Measurements from ENCODE around the gene SMURF2.

DNA sequence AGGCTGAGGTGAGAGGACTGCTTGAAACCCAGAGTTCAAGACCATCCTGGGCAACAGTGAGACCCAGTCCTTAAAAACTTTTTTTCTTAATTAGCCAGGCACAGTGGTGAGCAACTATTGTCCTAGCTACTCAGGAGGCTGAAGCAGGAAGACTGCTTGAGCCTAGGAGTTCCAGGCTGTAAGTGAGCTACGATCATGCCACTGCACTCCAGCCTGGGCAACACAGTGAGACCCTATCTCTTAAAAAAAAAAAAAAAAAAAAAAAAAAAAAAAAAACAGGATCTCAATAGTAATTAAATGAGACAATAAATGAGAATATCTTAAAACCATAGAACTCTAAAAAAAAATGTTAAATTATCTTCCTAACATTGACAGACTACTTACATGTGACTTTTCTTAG is 14.3 kb downstream of the SMURF2 start:
- TF ChIP-seq ZFP30 (CRISPR knock-in tag; IDR thresholded peaks at IDR 0.05) (no peak), ZFP3 (CRISPR knock-in tag; IDR thresholded peaks at IDR 0.05) (no peak), PPARA (CRISPR knock-in tag; IDR thresholded peaks at IDR 0.05; ENCODE audit: borderline replicate concordance) (no peak), CREB5 (CRISPR knock-in tag; IDR thresholded peaks at IDR 0.05; ENCODE audit: low read depth) (no peak), RARB (CRISPR knock-in tag; IDR thresholded peaks at IDR 0.05) (no peak), SNAI2 (CRISPR knock-in tag; IDR thresholded peaks at IDR 0.05) (no peak), OSR1 (CRISPR knock-in tag; IDR thresholded peaks at IDR 0.05) (no peak)
- TF ChIP-seq, protein P1, sequence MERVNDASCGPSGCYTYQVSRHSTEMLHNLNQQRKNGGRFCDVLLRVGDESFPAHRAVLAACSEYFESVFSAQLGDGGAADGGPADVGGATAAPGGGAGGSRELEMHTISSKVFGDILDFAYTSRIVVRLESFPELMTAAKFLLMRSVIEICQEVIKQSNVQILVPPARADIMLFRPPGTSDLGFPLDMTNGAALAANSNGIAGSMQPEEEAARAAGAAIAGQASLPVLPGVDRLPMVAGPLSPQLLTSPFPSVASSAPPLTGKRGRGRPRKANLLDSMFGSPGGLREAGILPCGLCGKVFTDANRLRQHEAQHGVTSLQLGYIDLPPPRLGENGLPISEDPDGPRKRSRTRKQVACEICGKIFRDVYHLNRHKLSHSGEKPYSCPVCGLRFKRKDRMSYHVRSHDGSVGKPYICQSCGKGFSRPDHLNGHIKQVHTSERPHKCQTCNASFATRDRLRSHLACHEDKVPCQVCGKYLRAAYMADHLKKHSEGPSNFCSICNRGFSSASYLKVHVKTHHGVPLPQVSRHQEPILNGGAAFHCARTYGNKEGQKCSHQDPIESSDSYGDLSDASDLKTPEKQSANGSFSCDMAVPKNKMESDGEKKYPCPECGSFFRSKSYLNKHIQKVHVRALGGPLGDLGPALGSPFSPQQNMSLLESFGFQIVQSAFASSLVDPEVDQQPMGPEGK (CRISPR knock-in tag; IDR thresholded peaks at IDR 0.05; ENCODE audit: borderline replicate concordance) = no peak
- TF ChIP-seq, protein P2, sequence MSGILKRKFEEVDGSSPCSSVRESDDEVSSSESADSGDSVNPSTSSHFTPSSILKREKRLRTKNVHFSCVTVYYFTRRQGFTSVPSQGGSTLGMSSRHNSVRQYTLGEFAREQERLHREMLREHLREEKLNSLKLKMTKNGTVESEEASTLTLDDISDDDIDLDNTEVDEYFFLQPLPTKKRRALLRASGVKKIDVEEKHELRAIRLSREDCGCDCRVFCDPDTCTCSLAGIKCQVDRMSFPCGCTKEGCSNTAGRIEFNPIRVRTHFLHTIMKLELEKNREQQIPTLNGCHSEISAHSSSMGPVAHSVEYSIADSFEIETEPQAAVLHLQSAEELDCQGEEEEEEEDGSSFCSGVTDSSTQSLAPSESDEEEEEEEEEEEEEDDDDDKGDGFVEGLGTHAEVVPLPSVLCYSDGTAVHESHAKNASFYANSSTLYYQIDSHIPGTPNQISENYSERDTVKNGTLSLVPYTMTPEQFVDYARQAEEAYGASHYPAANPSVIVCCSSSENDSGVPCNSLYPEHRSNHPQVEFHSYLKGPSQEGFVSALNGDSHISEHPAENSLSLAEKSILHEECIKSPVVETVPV (CRISPR knock-in tag; IDR thresholded peaks at IDR 0.05) = no peak
